ENCODE measurements around the gene GRM5. TPM values are rescaled to one million over a fixed set of nuclear protein-coding genes. Genes with fewer than 3 reads are reported as not detected.
"Not testable (repeated sequence)": the region's sequence is repeated elsewhere in the genome, so short reads cannot be mapped to it uniquely, and the experiment has no call there.

GRM5 gene
- polyA plus RNA-seq, 1 donor, result 0.05 TPM

- DNase-seq, result no peak
Observed at GRCh38 chr11:88489030-88489429, 576.8 kb downstream of the GRM5 start.

- no peak for DNase-seq
Observed at GRCh38 chr11:88487646-88488045, 578.1 kb downstream of the GRM5 start.

GRCh38 chr11:88484873-88485621 is 580.7 kb downstream of the GRM5 start:
- no peak for DNase-seq

GRCh38 chr11:88482871-88483301 is 582.9 kb downstream of the GRM5 start:
- no peak for DNase-seq

GRCh38 chr11:88480223-88480622 is 585.6 kb downstream of the GRM5 start:
- peak; percentile 73 for DNase-seq

- DNase-seq, result peak; percentile 11
Observed at GRCh38 chr11:88478136-88478815, 587.5 kb downstream of the GRM5 start.

- peak; percentile 15 for DNase-seq
Observed at GRCh38 chr11:88475991-88476418, 589.8 kb downstream of the GRM5 start.

- no peak for DNase-seq
Observed at GRCh38 chr11:88474655-88475054, 591.1 kb downstream of the GRM5 start.

- no peak for DNase-seq
Observed at GRCh38 chr11:88469561-88470225, 596.1 kb downstream of the GRM5 start.

- no peak for DNase-seq
Observed at GRCh38 chr11:88464528-88464927, 601.3 kb downstream of the GRM5 start.

GRCh38 chr11:88463301-88463700 is 602.5 kb downstream of the GRM5 start:
- DNase-seq, result not testable (repeated sequence)

GRCh38 chr11:88458047-88458446 is 607.7 kb downstream of the GRM5 start:
- DNase-seq, result not testable (repeated sequence)

- DNase-seq, result no peak
Observed at GRCh38 chr11:88455974-88456373, 609.8 kb downstream of the GRM5 start.

- no peak for DNase-seq
Observed at GRCh38 chr11:88454881-88455280, 610.9 kb downstream of the GRM5 start.

Other genes starting within 250 kb of the GRM5 start
- gene TYR, start 111.9 kb upstream of the GRM5 start, polyA plus RNA-seq (ENCODE audit: insufficient read length), result 0.26 TPM

All from hindlimb muscle (tissue), 1 donor.